Mesenchymal stem cell (in vitro differentiated cells and primary cell): ENCODE data around the gene MKNK2.

Source experiments
- DNase-seq: peaks from one replicate; pipeline ENCODE4 v3.0.0-alpha.2; 2013
- H2AFZ ChIP-seq: one replicate; pipeline ENCODE4 v1.6.1; 2013; ENCODE audit warnings: low read depth, mild to moderate bottlenecking, control low read depth, inconsistent platforms, low read length, moderate library complexity
- H2AK5ac ChIP-seq: 2 replicates; pipeline ENCODE4 v1.6.1; 2013; ENCODE audit warnings: low read length, moderate library complexity, mild to moderate bottlenecking, inconsistent platforms; ENCODE audit not compliant: severe bottlenecking
- H2BK120ac ChIP-seq: one replicate; pipeline ENCODE4 v1.6.1; 2013; ENCODE audit warnings: low read depth, mild to moderate bottlenecking, inconsistent platforms, low read length, moderate library complexity
- H2BK12ac ChIP-seq, 2 experiments: one replicate each; pipeline ENCODE4 v1.6.1; 2013; ENCODE audit warnings: inconsistent platforms in 2 of 2, low read length in 2 of 2, mild to moderate bottlenecking in 2 of 2, moderate library complexity in 2 of 2, control low read depth in 1 of 2
- H2BK15ac ChIP-seq: one replicate; pipeline ENCODE4 v1.6.1; 2013; ENCODE audit warnings: mild to moderate bottlenecking, low read depth, inconsistent platforms; ENCODE audit not compliant: poor library complexity, severe bottlenecking
- H2BK5ac ChIP-seq: 2 replicates; pipeline ENCODE4 v1.6.1; 2013; ENCODE audit warnings: low read depth, mild to moderate bottlenecking, low read length, control low read depth, inconsistent platforms; ENCODE audit not compliant: poor library complexity, severe bottlenecking
- H3K14ac ChIP-seq, 2 experiments: one replicate each; pipeline ENCODE4 v1.6.1; 2013; ENCODE audit warnings: inconsistent platforms in 2 of 2, low read length in 2 of 2, control low read depth in 1 of 2, mild to moderate bottlenecking in 1 of 2, moderate library complexity in 1 of 2
- H3K18ac ChIP-seq, 2 experiments: one replicate each; pipeline ENCODE4 v1.6.1; 2013; ENCODE audit warnings: inconsistent platforms in 2 of 2, low read length in 2 of 2, control low read depth in 1 of 2, low read depth in 1 of 2, mild to moderate bottlenecking in 1 of 2
- H3K23ac ChIP-seq, 2 experiments: one replicate each; pipeline ENCODE4 v1.6.1; 2013; ENCODE audit warnings: inconsistent platforms in 2 of 2, low read length in 2 of 2, mild to moderate bottlenecking in 2 of 2, moderate library complexity in 2 of 2, control low read depth in 1 of 2
- H3K27ac ChIP-seq: 2 replicates; pipeline ENCODE4 v1.5.1; 2013; ENCODE audit warnings: mild to moderate bottlenecking, moderate library complexity, low read length, control low read depth, inconsistent platforms; ENCODE audit not compliant: poor library complexity, severe bottlenecking
- H3K27me3 ChIP-seq, 2 experiments: 2 replicates each; pipeline versions ENCODE4 v1.6.1 to v1.7.0; 2013; ENCODE audit warnings: low read length in 2 of 2, mild to moderate bottlenecking in 2 of 2, moderate library complexity in 2 of 2, control low read depth in 1 of 2, inconsistent platforms in 1 of 2; ENCODE audit not compliant: control insufficient read depth in 1 of 2, insufficient read depth in 1 of 2
- H3K36me3 ChIP-seq, 2 experiments: 2 replicates each; pipeline versions ENCODE4 v1.6.1 to v1.7.0; 2013; ENCODE audit warnings: low read length in 2 of 2, control low read depth in 1 of 2, inconsistent platforms in 1 of 2, low read depth in 1 of 2, mild to moderate bottlenecking in 1 of 2; ENCODE audit not compliant: insufficient read depth in 2 of 2, control insufficient read depth in 1 of 2
- H3K4ac ChIP-seq, 2 experiments: one replicate each; pipeline ENCODE4 v1.6.1; 2013; ENCODE audit warnings: inconsistent platforms in 2 of 2, low read length in 2 of 2, mild to moderate bottlenecking in 2 of 2, moderate library complexity in 2 of 2, control low read depth in 1 of 2, low read depth in 1 of 2
- H3K4me1 ChIP-seq: 2 replicates; pipeline ENCODE4 v1.6.1; 2013; ENCODE audit warnings: low read depth, low read length, control low read depth; ENCODE audit not compliant: control insufficient read depth, insufficient read depth
- H3K4me2 ChIP-seq: 2 replicates; pipeline ENCODE4 v1.6.1; 2013; ENCODE audit warnings: low read length, mild to moderate bottlenecking, inconsistent platforms; ENCODE audit not compliant: poor library complexity, severe bottlenecking
- H3K4me3 ChIP-seq, 2 experiments: 2 replicates each; pipeline versions ENCODE4 v1.5.1 to v1.7.0; 2013; ENCODE audit warnings: low read length in 2 of 2, mild to moderate bottlenecking in 2 of 2, control low read depth in 1 of 2, low read depth in 1 of 2; ENCODE audit not compliant: insufficient read depth in 1 of 2
- H3K79me1 ChIP-seq: replicated peaks from 2 replicates; pipeline ENCODE4 v1.6.1; 2013; ENCODE audit warnings: mild to moderate bottlenecking, control low read depth, low read length, inconsistent platforms; ENCODE audit not compliant: poor library complexity, severe bottlenecking
- H3K9ac ChIP-seq: 2 replicates; pipeline ENCODE4 v1.7.0; 2013; ENCODE audit warnings: mild to moderate bottlenecking, low read length, moderate library complexity
- H3K9me3 ChIP-seq: 2 replicates; pipeline ENCODE4 v1.7.0; 2013; ENCODE audit warnings: mild to moderate bottlenecking, low read length; ENCODE audit not compliant: control insufficient read depth
- H4K8ac ChIP-seq: one replicate; pipeline ENCODE4 v1.6.1; 2013; ENCODE audit warnings: inconsistent platforms, mild to moderate bottlenecking, low read length, moderate library complexity
- H4K91ac ChIP-seq: one replicate; pipeline ENCODE4 v1.6.1; 2013; ENCODE audit warnings: mild to moderate bottlenecking, low read length, inconsistent platforms
- WGBS: methylation state at CpG from one replicate; pipeline ENCODE4 v1.1.7; 2013; ENCODE audit warnings: mixed read lengths; 5-methylcytosine and 5-hydroxymethylcytosine counted together

MKNK2 gene

DNA sequence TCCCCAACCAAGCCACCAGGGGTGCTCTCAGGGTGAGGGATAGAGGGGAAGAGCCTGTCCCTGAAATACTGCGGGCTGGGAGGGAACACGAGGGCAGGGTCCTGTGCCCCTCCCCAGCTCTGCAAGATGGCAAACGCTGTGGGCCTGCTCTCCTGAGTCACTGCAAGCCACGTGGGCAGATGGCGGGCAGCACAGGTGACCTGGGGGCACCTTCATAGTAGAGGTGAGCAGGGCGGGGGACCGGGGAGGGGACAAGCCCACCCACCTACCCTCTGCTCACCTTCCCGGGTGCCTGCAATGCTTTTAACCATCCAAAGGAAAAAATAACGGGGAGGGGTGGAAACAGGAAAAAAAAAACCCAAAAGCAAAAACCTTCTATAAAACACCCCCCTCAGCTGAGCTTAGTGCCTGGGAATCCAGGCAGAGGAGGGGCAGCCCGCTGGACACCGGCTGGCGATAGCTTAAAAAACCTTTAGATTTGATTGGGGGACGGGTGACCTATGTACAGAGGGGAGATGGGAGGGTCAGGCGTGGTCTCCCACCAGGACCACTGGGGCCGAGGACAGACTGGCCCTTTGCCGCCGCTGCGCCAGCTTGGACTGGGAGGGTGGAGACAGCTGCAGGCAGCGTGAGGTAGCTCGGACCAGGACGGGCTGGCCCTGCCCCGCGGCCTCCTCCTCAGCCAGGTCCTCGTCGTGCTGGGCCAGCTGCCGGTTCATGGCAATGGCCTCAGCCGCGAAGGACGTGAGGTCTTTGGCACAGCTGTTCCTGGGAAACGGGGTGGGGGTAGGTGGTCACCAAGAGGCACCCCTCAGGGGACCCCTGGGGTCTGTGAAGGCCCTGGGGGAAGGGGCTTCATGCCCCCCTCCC lies 11.7 kb downstream of the MKNK2 start:
- peaks cover 58 to 67% of the 10 kb centered on the region in 2 experiments for H3K36me3 ChIP-seq
- no peak overlapping the region for H3K4ac ChIP-seq
- H2BK12ac ChIP-seq = no peak overlapping the region
- H3K23ac ChIP-seq = no peak overlapping the region
- H3K79me1 ChIP-seq = peaks cover 23% of the 10 kb centered on the region
- no peak overlapping the region for H3K14ac ChIP-seq
- no peaks in the 10 kb centered on the region for H3K9me3 ChIP-seq
- H2AFZ ChIP-seq = no peak overlapping the region
- H3K9ac ChIP-seq = no peak overlapping the region
- no peak overlapping the region for H3K4me2 ChIP-seq
- no peak overlapping the region for H3K18ac ChIP-seq
- no peak overlapping the region for H3K4me3 ChIP-seq
- 93% methylated on average over 22 of the region's 30 CpGs for WGBS
- no peak overlapping the region for H2BK15ac ChIP-seq
- H4K91ac ChIP-seq = no peak overlapping the region
- no peak overlapping the region for H3K27ac ChIP-seq
- H2BK5ac ChIP-seq = no peak overlapping the region
- no peak overlapping the region for H2BK120ac ChIP-seq
- no peak overlapping the region for H2AK5ac ChIP-seq
- H4K8ac ChIP-seq = no peak overlapping the region
- DNase-seq = no peak
- peaks cover 37% of the 10 kb centered on the region for H3K4me1 ChIP-seq
- no peaks in the 10 kb centered on the region for H3K27me3 ChIP-seq

DNA sequence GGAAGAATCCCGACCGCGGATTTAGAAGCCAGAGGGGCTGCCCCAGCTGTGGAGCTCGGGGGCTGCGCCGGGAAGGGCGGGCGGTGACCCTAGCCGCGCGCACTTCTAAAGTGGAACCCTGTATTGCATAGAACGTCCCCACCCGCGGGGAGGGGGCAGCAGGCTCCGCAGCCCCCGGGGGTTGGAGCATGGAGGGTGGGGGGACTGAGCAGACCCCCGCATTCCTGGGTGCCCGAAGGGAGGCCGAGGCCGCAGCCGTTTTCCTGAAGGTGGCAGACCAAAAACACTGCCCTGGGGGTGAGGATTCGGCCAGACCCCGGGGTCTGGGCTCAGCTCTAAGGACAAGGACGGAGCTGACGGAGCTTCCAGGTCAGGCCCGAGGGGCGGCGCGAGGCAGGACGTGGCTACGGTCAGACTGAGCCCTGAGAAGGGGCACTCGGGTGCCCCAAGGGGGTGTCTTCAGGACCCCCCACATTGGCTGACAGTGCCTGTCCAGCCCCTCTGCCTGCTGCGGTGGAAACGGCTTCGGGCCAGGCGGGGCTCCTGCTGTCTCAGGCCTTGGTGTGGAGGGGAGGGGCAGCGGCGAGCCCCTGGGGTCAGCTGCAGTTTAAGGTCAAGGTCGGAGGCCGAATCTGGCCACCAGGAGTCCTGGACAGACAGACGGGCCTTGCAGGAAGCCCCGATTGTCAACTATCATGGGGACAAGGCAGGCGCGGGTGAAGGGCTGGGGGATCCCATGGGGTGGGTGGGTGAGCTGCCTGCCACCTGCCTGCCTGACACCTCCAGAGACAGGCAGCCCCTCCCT lies 12.6 kb downstream of the MKNK2 start:
- Histone ChIP-seq H3K4me2 (no peak overlapping the region), H4K91ac (peak overlapping the region; percentile 18), H2AFZ (no peak overlapping the region), H3K9me3 (no peaks in the 10 kb centered on the region), H3K4me3 (no peak overlapping the region), H2BK120ac (no peak overlapping the region), H3K4ac (no peak overlapping the region), H3K36me3 (peaks cover 52 to 61% of the 10 kb centered on the region in 2 experiments), H2BK5ac (no peak overlapping the region), H2AK5ac (no peak overlapping the region), H3K14ac (no peak overlapping the region), H2BK15ac (no peak overlapping the region), H3K4me1 (peaks cover 38% of the 10 kb centered on the region), H3K23ac (no peak overlapping the region), H3K18ac (no peak overlapping the region), H4K8ac (no peak overlapping the region), H3K27ac (no peak overlapping the region), H3K79me1 (peaks cover 19% of the 10 kb centered on the region), H2BK12ac (no peak overlapping the region), H3K27me3 (no peaks in the 10 kb centered on the region), H3K9ac (no peak overlapping the region)
- WGBS = 92% methylated on average over 40 of the region's 44 CpGs
- no peak for DNase-seq

DNA sequence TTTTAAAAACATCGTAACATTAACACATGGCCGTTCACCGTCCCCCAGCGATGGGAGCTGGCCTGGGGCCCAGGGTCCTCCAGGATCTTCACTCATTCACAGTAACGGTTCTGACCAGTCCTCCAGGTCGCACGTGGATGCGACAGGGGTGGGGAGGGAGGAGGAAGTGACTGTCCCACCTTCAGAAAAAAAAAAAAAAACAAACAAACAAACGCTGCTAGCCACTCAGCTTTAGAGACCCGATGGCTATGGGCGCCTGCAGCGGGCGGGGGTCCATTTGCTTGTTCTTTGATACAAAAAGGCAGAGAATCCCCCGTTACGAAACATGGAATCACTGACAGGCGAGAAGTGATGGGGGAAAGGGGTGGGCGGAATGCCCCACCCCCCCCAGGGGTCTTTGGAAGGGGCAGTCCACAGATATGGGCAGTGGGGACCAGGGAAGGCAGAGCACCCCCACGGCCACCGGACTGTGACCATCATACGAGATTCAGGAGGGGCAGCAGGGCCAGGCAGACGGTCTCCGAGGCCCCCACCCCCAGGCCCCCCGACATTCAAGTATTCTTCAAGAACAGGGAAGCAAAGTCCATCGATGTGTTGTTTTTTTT lies 13.3 kb downstream of the MKNK2 start:
- 90% methylated on average over 16 of the region's 24 CpGs for WGBS
- Histone ChIP-seq H4K91ac (no peak overlapping the region), H3K4me1 (peaks cover 33% of the 10 kb centered on the region), H3K9ac (no peak overlapping the region), H3K23ac (no peak overlapping the region), H3K79me1 (peaks cover 15% of the 10 kb centered on the region), H2BK5ac (no peak overlapping the region), H2BK12ac (no peak overlapping the region), H3K18ac (no peak overlapping the region), H3K4ac (no peak overlapping the region), H3K36me3 (peaks cover 45 to 54% of the 10 kb centered on the region in 2 experiments), H3K27ac (no peak overlapping the region), H3K4me3 (no peak overlapping the region), H2AK5ac (no peak overlapping the region), H2BK120ac (no peak overlapping the region), H3K14ac (no peak overlapping the region), H2BK15ac (no peak overlapping the region), H3K27me3 (no peaks in the 10 kb centered on the region), H2AFZ (no peak overlapping the region), H4K8ac (no peak overlapping the region), H3K9me3 (no peaks in the 10 kb centered on the region), H3K4me2 (no peak overlapping the region)
- DNase-seq = no peak

DNA sequence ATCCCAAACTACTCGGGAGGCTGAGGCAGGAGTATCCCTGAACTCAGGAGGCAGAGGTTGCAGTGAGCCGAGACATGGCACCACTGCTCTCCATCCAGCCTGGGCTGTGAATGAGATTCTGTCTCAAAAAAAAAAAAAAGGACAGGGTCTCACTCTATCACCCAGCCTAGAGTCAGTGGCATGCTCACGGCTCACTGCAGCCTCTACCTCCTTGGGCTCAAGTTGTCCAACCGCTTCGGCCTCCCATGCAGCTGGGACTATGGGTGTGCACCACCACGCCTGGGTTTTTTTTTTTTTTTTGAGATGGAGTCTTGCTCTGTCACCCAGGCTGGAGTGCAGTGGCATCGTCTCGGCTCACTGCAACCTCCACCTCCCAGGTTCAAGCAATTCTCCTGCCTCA lies 14.6 kb downstream of the MKNK2 start:
- Histone ChIP-seq H2BK15ac (no peak overlapping the region), H3K4me1 (peaks cover 33% of the 10 kb centered on the region), H3K18ac (no peak overlapping the region), H3K4me3 (no peak overlapping the region), H3K79me1 (peaks cover 12% of the 10 kb centered on the region), H3K23ac (no peak overlapping the region), H3K14ac (no peak overlapping the region), H2BK12ac (no peak overlapping the region), H2BK5ac (no peak overlapping the region), H3K36me3 (peaks cover 35 to 42% of the 10 kb centered on the region in 2 experiments), H3K4ac (no peak overlapping the region), H2BK120ac (no peak overlapping the region), H2AFZ (no peak overlapping the region), H3K27ac (no peak overlapping the region), H3K9me3 (no peaks in the 10 kb centered on the region), H3K4me2 (no peak overlapping the region), H3K27me3 (no peaks in the 10 kb centered on the region), H3K9ac (no peak overlapping the region), H4K91ac (no peak overlapping the region), H4K8ac (no peak overlapping the region), H2AK5ac (no peak overlapping the region)
- 98% methylated on average over 6 of the region's 8 CpGs for WGBS
- DNase-seq = no peak
